ENCODE data around the gene HRG.

The HRG gene

GRCh38 chr3:186719945-186720739, 54.3 kb downstream of the HRG start:
- TF ChIP-seq CTCF (IDR thresholded peaks at IDR 0.05; ENCODE audit: low read depth, low read length, missing control alignments): no peak
- DNase-seq (ENCODE audit: extremely low read depth, low read depth): no peak
- no peak overlapping the region for H3K4me3 ChIP-seq (replicated peaks; ENCODE audit: low read depth, low read length)

DNA sequence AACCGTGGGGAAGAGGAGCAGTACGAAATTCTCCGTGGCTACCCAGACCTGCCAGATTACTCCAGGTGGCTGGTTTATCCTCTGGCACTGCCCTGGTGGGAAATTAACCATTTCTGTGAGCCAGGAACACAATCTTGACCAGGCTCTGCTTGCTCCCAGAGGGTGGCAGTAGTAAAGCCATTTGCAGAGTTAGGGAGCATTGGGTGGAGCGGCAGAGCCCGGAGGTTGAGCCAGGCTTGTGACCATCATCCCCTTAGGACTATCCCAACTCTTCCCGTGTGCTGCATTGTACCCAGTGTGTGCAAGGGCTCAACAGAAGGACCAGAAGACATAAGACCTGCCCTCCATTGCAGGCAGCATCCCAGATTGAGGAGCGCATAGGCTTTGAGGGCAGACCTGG, 56.6 kb downstream of the HRG start:
- TF ChIP-seq CTCF (IDR thresholded peaks at IDR 0.05; ENCODE audit: low read depth, low read length, missing control alignments): peak; percentile 12
- DNase-seq (ENCODE audit: extremely low read depth, low read depth): no peak
- no peak overlapping the region for H3K4me3 ChIP-seq (replicated peaks; ENCODE audit: low read depth, low read length)

- DNase-seq (ENCODE audit: extremely low read depth, low read depth): no peak
- no peak overlapping the region for H3K4me3 ChIP-seq (replicated peaks; ENCODE audit: low read depth, low read length)
- TF ChIP-seq CTCF (IDR thresholded peaks at IDR 0.05; ENCODE audit: low read depth, low read length, missing control alignments): no peak
Measured at GRCh38 chr3:186724911-186725310, 59.1 kb downstream of the HRG start.
